GM04504 (cell line): ENCODE data around the gene LRRC8E.

Experiments
- DNase-seq: peaks from one replicate; pipeline ENCODE4 v3.0.0-alpha.2; 2012; ENCODE audit warnings: low read depth

LRRC8E gene

DNA sequence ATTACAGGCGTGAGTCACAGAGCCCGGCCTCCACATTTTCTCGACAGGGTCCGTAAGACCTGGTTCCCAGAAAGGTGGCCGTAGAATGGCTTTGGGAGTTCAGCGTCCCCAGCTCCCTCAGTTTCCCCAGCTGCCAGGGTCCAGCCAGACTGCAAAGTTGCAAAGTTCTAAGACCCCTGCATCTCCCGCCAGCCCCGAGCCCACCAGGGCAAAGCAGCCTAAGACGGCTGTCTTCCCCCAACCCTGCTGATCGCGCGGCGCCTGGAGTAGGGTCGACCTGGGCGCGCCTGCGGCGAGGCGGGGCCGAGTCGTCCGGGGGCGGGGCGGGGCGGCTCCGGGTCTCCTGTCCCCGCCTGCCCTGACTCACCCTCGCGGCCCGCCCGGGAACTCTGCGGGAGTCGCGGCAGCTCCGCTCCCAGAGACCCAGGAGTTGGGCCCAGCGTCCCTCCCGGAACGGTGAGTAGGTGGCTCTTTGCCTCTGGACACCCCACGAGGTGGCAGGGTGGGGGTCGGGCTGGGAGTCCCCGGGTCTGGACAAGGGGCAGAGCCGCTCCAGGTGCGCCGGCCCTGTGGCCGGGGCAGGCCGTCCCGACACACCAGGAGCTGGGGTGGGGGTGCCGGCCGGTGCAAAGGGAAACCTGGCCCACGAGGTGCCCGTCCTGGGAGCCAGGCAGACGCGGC is at the start of gene LRRC8E:
Gene LRRC8E (plus strand): TSS at position 366 of the 681 bp plus-strand sequence. CDS start 7,094 bp downstream, outside the sequence.
- DNase-seq: peak; percentile 44

DNA sequence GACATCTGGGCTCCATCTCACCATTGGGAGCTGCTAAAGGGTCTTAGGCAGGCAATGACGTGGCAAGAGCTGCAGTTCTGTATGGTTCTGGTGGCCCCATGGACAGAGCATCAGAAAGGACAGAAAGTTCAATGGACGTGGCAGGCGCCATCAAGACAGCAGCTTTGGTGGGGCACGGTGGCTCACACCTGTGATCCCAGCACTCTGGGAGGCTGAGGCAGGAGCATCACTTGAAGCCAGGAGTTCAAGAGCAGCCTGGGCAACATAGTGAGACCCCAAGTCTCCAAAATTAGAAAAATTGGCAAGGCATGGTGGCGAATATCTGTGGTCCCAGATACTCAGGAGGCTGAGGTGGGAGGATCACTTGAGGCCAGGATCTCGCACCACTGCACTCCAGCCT is 48.8 kb upstream of the LRRC8E start:
- DNase-seq: no peak

DNA sequence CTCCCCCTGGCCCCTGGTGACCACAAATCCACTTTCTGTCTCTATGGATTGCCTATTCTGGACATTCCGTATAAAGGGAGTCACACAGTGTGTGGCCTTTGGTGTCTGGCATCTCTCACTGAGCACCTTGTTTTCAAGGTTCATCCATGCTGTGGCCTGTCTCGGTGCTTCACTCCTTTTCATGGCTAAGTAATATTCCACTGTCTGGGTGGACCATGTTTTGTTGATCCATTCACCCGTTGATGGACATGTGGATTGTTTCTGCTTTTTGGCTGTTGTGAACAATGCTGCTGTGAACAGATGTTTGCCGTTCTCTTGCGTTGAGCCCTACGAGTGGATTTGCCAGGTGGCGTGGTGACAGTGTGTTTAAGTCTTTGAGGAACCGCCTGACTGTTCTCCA is 47.7 kb upstream of the LRRC8E start:
- DNase-seq: no peak

DNA sequence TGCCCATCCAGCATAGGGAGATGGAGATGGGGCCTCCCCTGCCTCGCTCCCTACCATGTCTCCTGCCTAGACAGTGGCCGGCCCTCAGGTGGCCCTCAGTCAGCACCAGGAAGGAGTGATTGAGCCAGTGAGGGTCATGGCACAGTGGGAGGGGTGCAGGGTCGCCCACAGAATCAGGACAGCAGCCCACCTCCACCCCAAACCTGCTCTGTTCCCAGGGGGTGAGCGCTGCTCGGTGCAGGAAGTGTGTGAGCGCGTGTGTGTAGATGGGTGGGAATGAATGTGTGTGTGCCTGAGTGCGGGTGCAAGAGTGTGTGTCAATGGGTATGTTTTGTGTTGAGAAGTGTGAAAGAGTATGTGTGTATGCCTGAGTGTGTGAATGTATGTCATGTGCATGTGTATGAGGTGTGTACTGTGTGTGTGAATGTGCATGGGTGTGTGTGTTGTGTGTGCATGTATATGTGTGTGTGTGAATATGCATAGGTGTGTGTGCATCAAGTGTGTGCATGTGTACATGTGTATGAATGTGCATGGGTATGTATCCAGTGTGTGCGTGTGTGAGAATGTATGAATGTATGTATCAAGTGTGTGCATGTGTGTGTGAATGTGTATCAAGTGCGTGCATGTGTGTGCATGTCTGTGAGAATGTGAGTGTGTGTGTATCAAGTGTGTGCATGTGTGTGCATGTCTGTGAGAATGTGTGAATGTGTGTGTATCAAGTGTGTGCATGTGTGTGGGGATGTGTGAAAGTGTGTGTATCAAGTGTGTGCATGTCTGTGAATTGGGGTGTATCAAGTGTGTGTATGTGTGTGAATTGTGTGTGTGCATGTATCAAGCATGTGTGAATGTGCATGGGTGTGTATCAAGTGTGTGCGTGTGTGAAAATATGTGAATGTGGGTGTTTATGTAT is 46.3 kb upstream of the LRRC8E start:
- no peak for DNase-seq

DNA sequence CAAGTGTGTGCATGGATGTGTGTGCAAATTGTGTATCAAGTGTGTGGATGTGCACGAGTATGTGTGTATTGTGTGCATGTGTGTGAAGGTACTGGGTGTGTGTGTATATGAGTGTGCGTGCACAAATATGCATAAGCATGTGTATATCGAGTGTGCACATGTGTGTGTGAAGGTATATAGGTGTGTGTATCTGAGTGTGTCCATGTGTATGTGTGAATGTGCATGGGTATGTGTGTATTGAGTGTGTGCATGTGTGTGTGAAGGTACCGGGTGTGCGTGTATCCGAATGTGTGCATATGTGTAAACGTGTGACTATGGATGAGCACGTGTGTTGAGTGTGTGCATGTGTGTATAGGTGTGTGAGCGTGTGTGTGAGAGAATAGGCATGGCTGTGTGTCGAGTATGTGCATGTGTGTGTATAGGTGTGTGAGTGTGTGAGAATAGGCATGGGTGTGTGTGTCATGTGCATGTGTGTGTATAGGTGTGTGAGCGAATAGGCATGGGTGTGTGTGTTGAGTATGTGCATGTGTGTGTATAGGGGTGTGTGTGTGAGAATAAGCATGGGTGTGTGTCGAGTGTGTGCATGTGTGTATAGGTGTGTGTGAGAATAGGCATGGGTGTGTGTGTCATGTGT is 45.5 kb upstream of the LRRC8E start:
- DNase-seq: no peak

DNA sequence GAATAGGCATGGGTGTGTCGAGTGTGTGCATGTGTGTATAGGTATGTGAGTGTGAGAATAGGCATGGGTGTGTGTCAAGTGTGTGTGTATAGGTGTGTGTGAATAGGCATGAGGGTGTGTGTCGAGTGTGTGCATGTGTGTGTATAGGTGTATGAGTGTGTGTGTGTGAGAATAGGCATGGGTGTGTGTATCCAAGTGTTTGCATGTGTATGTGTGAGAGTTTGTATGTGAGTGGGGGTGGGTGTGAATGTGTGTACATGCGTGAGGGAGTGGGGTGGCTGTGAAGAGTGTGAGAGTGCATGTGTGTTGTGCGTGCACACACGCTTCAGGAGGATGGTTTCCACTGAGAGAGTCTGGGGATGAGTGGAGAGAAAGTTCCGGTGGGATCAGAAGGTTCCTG is 44.8 kb upstream of the LRRC8E start:
- DNase-seq: no peak

DNA sequence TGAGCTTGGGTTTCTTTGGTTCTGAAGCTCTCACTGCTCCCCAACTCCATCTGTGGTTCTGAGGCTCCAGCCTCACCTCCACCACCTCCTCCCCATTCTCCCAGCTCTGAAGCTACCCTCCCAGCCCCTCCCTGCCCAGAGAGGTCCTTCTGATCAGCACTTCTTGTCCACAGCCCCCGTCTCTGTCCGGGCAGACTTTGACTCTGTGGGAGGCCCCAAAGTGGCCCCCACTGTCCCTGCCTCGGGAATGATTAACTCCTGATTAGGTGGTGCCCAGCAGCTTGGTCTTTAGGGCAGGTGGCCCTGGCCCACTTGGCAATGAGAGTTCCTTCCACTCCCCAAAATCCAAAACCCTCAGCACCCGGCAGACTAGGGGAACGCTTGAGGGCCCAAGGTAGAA is 43.9 kb upstream of the LRRC8E start:
- DNase-seq: no peak

DNA sequence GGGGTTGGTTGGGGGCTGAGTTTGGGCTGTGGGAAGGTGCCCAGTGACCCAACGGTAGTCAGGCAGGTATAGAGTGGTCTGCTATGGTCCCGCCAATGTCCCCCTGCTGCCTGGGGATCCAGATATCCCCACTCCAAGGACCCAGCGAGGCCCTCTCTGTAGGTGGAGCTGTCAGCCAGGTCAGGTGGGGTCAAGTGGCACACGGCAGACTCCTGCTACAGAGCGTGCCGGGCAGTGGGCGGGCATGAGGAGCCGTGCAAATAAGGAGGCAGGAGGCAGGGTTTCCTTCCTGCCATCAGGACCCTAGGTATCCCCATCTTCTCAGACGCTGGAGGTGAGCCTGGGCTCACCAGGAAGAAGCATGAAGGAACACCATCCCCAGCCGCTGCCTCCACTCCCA is 43.4 kb upstream of the LRRC8E start:
- DNase-seq: no peak

DNA sequence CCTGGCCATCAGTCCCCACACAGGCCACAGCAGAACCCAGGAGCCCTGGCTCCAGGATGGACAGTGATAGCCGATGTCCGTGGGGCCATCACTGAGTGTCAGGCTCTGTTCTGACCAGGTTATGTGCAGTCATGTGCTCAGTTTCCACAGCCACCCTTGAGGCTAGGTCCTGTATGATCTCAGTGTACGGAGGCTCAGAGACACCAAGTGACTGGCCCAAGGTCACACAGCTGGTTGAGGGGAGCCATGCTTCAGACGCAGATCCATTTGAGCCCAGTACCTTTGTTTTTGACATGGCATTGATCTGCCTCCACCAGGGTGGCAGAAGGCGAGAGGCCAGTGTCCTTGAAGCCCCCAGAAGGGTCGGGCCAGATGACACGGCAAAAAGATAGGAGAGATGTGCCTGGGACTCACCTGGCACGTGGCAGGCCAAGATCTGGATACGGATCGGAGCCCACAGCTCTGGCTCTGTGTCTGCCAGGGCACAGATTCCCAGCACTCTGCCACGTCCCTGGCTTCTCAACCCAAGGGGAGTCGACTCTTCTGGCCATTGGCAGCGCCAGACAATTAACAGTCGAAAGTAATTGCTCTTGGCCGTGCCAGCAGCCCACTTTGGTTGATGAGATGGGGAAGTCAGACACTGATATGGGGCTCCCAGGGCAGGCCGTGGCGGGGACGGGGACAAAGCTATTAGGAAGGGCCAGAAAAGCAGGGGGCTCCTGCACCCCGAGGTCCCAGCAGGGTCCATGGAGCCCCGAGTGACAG is 42.7 kb upstream of the LRRC8E start:
- DNase-seq: no peak

DNA sequence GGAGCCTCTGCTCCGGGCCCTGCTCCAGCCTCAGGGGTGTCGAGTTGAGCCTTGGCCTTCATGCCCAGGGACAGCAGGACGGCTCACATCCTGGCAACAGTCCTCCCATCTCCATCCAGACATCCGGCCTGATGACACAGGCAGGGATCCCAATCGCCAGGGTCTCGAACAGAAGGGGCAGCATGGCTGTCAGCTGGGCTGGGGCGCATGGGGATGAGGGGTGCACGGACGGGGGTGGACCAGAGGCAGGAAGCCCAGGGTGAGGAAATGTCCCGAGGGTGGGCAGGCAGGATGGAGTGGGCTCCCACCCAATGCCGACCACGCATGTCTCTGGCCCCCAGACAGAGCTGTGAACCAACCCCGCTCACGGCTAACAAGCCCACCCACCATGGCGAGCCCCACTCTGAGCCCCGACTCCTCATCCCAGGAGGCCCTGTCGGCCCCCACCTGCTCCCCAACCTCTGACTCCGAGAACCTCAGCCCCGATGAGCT is 42.1 kb upstream of the LRRC8E start:
- DNase-seq: no peak

DNA sequence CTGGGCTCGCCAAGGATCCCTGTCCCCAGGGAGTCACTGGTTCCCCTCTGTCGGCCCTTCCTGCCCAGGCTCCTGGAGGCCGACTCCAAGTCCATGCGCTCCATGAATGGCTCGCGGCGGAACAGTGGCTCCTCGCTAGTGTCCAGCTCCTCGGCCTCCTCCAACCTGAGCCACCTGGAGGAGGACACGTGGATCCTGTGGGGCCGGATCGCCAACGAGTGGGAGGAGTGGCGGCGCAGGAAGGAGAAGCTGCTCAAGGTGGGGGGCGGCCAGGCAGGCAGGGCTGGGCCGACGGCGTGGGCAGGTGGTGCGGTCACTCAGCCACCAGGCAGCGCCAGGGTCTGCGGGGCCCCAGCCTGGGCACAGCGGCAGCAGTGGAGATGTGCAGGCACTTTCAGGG is 40.6 kb upstream of the LRRC8E start:
- no peak for DNase-seq

DNA sequence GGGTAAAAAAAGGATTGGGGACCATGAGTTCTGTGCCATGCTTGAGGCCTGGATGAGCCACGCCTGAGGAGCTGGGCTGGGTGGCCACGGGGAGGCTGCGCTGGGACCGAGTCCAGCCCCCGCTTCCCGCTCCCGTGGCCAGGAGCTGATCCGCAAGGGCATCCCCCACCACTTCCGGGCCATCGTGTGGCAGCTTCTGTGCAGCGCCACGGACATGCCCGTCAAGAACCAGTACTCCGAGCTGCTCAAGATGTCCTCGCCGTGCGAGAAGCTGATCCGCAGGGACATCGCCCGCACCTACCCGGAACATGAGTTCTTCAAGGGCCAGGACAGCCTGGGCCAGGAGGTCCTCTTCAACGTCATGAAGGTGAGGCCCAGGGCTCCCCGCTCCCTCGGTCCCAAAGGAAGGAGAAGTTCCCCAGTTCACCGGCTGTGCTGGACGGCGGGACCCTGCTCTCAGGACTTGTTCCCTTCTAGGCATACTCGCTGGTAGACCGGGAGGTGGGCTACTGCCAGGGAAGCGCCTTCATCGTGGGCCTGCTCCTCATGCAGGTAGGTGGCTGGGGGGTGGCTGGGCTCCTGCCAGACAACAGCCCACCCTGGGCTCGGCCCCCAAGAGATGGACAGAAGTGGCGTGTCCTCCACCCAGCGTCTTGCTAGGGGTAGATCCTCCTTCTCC is 39.4 kb upstream of the LRRC8E start:
- no peak for DNase-seq

DNA sequence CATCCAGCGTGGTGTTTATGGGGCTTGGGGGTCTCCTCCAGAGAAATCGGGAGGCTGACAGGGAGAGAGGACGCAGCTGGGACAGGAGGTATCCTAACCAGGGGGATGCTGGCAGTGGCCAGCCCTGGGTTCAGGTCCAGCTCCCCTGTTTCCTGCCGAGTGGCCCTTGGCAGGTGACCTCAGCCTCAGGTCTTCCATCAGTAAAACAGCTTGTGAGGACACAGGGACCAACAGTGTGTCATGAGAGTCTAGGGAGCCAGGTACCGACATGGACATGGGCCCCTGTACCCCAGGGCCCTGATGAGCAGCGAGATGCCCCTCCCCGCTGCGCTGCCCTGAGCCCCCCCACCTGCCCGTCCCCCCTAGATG is 38.7 kb upstream of the LRRC8E start:
- DNase-seq: no peak

DNA sequence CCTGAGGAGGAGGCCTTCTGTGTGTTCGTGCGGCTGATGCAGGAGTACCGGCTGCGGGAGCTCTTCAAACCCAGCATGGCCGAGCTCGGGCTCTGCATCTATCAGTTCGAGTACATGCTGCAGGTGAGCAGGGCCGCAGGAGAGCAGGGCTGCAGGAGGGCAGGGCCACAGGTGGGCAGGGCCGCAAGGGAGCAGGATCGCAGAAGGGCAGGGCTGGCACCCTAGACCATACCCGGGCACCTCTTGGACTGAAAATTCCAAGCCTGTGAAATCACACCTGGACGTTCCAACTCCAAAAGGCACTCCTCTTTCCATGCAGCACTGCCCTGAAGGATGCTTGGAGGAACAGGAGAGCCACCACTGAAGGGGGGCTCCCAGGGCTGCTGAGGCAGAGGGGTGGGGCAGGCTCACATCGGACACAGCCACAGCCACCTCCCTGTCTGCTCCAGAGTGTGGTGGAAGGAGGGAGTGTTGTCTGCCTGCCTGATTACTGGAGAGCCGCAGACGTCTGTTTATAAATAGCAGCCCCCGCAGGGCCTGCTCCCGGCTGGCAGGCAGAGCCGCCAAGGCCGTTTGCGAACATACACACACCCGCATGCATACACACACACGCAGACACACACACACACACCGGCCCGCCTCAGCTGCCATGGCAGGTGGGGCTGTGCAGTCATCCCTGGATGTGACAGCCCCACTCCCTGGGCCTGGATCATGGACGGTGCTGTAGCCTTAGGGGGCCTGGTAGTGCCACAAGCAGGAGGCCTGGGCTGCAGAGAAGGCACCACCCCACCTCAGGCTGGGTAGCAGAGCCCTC is 38.1 kb upstream of the LRRC8E start:
- DNase-seq: no peak

DNA sequence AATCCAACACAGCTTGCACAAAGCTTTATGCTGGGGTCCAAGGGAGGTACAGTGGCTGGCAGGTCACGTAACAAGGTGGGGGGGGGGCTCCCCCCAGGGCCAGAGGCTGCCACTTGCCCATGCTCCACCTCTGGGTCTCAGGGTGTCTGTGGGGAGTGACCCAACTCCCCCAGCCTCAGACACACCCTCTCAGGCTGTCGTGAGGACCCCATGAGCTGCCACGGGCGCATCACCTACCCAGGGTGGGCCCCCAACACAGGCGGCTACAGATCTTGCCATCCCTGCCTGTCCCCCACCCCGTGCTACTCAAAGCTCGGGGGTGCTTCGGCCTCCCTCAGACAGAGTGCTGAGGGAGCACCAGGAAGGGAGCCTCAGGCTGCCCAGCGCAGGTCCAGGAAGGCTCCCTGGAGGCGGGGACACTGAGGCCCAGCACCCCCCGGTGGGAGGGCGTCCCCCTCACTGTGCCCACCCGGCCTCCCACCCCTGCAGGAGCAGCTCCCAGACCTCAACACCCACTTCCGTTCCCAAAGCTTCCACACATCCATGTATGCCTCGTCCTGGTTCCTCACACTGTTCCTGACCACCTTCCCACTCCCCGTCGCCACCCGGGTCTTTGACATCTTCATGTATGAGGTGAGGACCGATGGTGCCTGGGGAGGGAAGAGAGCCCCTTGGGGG is 37.2 kb upstream of the LRRC8E start:
- no peak for DNase-seq

DNA sequence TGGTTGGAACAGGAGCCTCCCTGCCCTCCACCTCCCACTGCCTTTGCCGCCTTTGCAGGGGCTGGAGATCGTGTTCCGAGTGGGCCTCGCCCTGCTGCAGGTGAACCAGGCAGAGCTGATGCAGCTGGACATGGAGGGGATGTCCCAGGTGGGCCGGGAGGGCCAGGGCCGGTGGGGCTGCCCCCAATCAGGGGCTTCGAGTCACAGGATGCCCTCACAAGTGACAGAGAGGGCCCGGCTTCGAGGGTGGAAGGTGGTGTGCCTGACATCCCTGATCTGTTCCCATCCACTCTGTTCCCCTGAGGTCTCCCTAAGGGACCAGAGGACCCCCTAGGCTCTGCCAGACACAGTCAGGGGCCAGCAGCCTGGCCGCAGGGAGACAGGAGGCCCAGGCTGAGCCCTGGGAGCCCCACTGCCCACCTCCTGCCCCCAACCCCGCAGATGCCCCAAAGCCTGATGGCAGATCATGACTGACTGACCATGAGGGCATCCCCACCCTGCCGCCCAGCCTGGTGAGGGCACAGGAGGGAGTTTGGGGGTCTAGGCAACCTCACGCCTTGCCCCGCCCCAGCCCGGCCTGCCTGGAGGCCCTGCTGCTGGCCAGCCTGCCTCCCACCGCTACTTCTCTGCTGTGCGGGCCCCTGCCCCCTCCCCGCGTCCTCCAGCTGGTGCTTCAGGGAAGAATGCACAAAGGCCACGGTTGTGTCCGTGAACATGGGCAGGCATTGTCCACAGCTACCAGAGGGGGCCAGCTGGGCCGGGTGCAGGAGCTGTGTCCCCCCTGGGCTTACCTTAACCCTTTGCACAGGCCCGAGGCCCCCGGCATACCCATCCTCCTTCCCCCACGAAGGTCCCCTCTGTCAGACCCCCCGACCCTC is 36.4 kb upstream of the LRRC8E start:
- DNase-seq: no peak

DNA sequence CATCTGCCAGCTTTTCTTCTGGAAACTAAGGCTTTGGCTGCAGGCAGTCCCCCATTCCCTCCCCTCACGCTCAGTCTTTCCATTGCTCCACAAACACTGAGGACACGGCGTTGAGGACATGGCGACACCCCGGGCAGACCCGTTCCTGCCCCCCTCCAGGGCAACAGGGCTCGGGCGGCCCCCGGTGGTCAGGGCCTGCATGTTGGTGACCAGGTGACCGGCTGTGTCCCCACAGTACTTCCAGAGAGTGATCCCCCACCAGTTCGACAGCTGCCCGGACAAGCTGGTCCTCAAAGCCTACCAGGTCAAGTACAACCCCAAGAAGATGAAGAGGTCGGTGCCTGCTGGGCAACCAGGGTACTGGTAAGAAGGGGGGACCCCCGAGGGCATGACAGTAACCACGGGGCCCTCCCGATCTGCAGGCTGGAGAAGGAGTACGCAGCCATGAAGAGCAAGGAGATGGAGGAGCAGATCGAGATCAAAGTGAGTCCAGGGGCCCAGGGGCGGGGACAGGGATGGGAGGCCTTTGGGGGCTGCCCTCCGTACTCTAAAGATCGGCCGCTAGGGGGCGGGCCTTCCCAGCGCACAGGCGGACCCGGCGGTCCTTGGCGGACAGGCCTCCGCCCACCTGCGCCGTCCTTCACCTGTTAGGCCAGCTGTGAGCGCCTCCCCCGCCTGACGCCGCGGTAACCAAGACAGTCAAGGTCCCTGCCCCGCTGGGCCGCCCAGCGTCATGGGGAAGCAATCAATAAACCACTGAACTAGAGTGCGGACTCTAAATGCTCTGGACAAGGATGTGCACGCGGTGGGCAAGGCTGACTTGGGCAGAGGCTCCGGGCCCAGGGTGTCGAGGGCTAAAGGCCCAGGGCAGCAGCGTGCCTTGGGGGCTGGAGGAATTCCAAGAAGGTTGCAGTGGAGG is 35.2 kb upstream of the LRRC8E start:
- no peak for DNase-seq

DNA sequence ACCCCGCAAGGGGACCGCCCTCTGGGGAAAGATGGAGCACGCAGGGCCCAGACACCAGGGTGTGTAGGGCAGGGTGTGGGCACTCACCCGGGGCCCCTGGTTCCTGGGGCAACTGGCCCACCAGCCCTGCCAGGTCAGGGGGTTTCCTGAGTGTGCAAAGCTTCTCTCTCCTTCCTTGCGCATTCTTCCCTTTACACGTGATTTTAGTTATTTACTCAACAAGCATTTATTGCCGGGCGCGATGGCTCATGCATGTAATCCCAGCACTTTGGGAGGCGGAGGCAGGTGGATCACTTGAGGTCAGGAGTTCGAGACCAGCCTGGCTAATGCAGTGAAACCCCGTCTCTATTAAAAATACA is 34.6 kb upstream of the LRRC8E start:
- no peak for DNase-seq
